CD14-positive monocyte (primary cell): ENCODE measurements around the gene TAF4. TPM values are rescaled to one million over a fixed set of nuclear protein-coding genes. Genes with fewer than 3 reads are reported as not detected.
A peak's percentile ranks its signal among the peaks of the same experiment; 100 is the strongest.

ENCODE experiments used
- DNase-seq, 3 donors: peaks; one replicate each; pipeline ENCODE4 v3.0.0-alpha.2; 2011 to 2022
- H2AFZ ChIP-seq: 2 replicates; pipeline ENCODE4 v1.6.0; 2012; ENCODE audit warnings: mild to moderate bottlenecking, low read depth, low read length, inconsistent platforms; ENCODE audit not compliant: insufficient read depth, poor library complexity, severe bottlenecking
- H3K27ac ChIP-seq, 2 donors: 1 replicate in 1 of 2; 2 replicates in 1 of 2; pipeline ENCODE4 v1.5.1; 2012 to 2013; ENCODE audit warnings: low read length in 2 of 2, control low read depth in 1 of 2, inconsistent platforms in 1 of 2, low read depth in 1 of 2, mild to moderate bottlenecking in 1 of 2
- H3K27me3 ChIP-seq, 2 donors: one replicate each; pipeline versions ENCODE4 v1.6.0 to v1.6.1; 2011 to 2013; ENCODE audit warnings: low read length in 2 of 2; ENCODE audit not compliant: control insufficient read depth in 2 of 2, insufficient read depth in 2 of 2
- H3K36me3 ChIP-seq, 2 donors: replicated peaks in 1 of 2; 1 replicate in 1 of 2; 2 replicates in 1 of 2; pipeline versions ENCODE4 v1.5.1 to v1.6.1; 2012 to 2013; ENCODE audit warnings: low read length in 2 of 2, control low read depth in 1 of 2, inconsistent platforms in 1 of 2, mild to moderate bottlenecking in 1 of 2; ENCODE audit not compliant: insufficient read depth in 2 of 2, control insufficient read depth in 1 of 2
- H3K4me1 ChIP-seq, 2 donors: 1 replicate in 1 of 2; 2 replicates in 1 of 2; pipeline versions ENCODE4 v1.5.1 to v1.6.1; 2012 to 2013; ENCODE audit warnings: low read length in 2 of 2, control low read depth in 1 of 2, inconsistent platforms in 1 of 2, mild to moderate bottlenecking in 1 of 2, moderate library complexity in 1 of 2; ENCODE audit not compliant: insufficient read depth in 2 of 2, control insufficient read depth in 1 of 2
- H3K4me2 ChIP-seq: replicated peaks from 2 replicates; pipeline ENCODE3; 2012; ENCODE audit warnings: low read length, moderate library complexity, mild to moderate bottlenecking; ENCODE audit not compliant: poor library complexity, severe bottlenecking; ENCODE audit errors: extremely low read depth
- H3K4me3 ChIP-seq, 3 experiments: fragments of 200-600 bp in 1 of 3; sonication (generic) in 1 of 3; replicated peaks in 1 of 3; 1 replicate in 2 of 3; 2 replicates in 1 of 3; pipeline ENCODE4 v1.5.1; 2011 to 2013; ENCODE audit warnings: low read length in 3 of 3, mild to moderate bottlenecking in 3 of 3, control low read depth in 2 of 3, low read depth in 2 of 3, inconsistent platforms in 1 of 3, moderate library complexity in 1 of 3
- H3K79me2 ChIP-seq: 2 replicates; pipeline ENCODE4 v1.6.0; 2012; ENCODE audit warnings: mild to moderate bottlenecking, control low read depth, inconsistent platforms, low read length, moderate library complexity; ENCODE audit not compliant: insufficient read depth
- H3K9ac ChIP-seq: 2 replicates; pipeline ENCODE4 v1.6.0; 2017; ENCODE audit warnings: low read length, mild to moderate bottlenecking; ENCODE audit not compliant: insufficient read depth, poor library complexity, severe bottlenecking
- H3K9me3 ChIP-seq, 2 donors: replicated peaks in 1 of 2; 1 replicate in 1 of 2; 2 replicates in 1 of 2; pipeline versions ENCODE4 v1.5.1 to v1.6.1; 2012 to 2013; ENCODE audit warnings: low read length in 2 of 2, control low read depth in 1 of 2; ENCODE audit not compliant: control insufficient read depth in 1 of 2, insufficient read depth in 1 of 2
- H4K20me1 ChIP-seq: 2 replicates; pipeline ENCODE4 v1.6.0; 2012; ENCODE audit warnings: mild to moderate bottlenecking, low read length, control low read depth, moderate library complexity; ENCODE audit not compliant: insufficient read depth
- H3K27ac Mint-ChIP-seq, 7 donors: one replicate each; pipeline ENCODE4 v1.8.0; 2020; ENCODE audit warnings: mild to moderate bottlenecking in 7 of 7, mixed read lengths in 7 of 7, moderate library complexity in 6 of 7, inconsistent platforms in 2 of 7
- H3K27me3 Mint-ChIP-seq, 3 donors: one replicate each; pipeline ENCODE4 v1.8.0; 2021 to 2022; ENCODE audit warnings: low read depth in 3 of 3, mild to moderate bottlenecking in 3 of 3, mixed read lengths in 3 of 3, moderate library complexity in 3 of 3, inconsistent platforms in 1 of 3
- H3K36me3 Mint-ChIP-seq, 2 donors: one replicate each; pipeline ENCODE4 v1.8.0; 2020; ENCODE audit warnings: mixed read lengths in 2 of 2, inconsistent platforms in 1 of 2, mild to moderate bottlenecking in 1 of 2
- H3K4me1 Mint-ChIP-seq: one replicate; pipeline ENCODE4 v1.8.0; 2020; ENCODE audit warnings: mild to moderate bottlenecking, mixed read lengths
- H3K4me3 Mint-ChIP-seq, 2 donors: one replicate each; pipeline ENCODE4 v1.8.0; 2020; ENCODE audit warnings: mild to moderate bottlenecking in 2 of 2, mixed read lengths in 2 of 2, moderate library complexity in 1 of 2
- H3K9me3 Mint-ChIP-seq, 7 donors: one replicate each; pipeline ENCODE4 v1.8.0; 2020 to 2022; ENCODE audit warnings: mixed read lengths in 7 of 7, mild to moderate bottlenecking in 6 of 7, moderate library complexity in 6 of 7, inconsistent platforms in 2 of 7
- CTCF ChIP-seq: fragments of 200-600 bp; IDR thresholded peaks from one replicate; pipeline ENCODE4 v1.8.0; 2022; ENCODE audit warnings: antibody characterized with exemption, mild to moderate bottlenecking
- whole genome bisulfite sequencing: methylation state at CpG from one replicate; pipeline ENCODE4 v1.1.5; 2013; ENCODE audit warnings: missing lambda C conversion rate; ENCODE audit not compliant: insufficient coverage; 5-methylcytosine and 5-hydroxymethylcytosine counted together
- intact Hi-C, 2 donors: fragments of 100-400 bp; cut with micrococcal nuclease; formaldehyde crosslinking; loops; one replicate each; pipeline versions ENCODE4 v1.15.0 to v1.15.1; 2023
- polyA plus RNA-seq, 3 donors: library from polyadenylated mRNA; depleted of rRNA in 1 of 3; unstranded in 2 of 3; stranded (reverse) in 1 of 3; fragments of 300-500 nt in 2 of 3; fragments of >200 nt in 1 of 3; fragmentation: Illumina TruSeq in 2 of 3; gene quantifications; 1 replicate in 2 of 3; 2 replicates in 1 of 3; pipeline ENCODE4 v1.2.3, GENCODE V29; 2012 to 2021

TAF4 gene
- polyA plus RNA-seq, 3 donors: 0.48 to 14.9 (median 0.99) TPM

GRCh38 chr20:62020935-62021701 is 44.6 kb downstream of the TAF4 start:
- intact Hi-C loops: no loop called here
- peak overlapping the region in 3 of 7 donors; percentile 9 to 45 (median 15) for H3K27ac Mint-ChIP-seq

More at GRCh38 chr20:62020935-62021701, 44.6 kb downstream of the TAF4 start:
- WGBS: 97% methylated on average over 13 of the region's 25 CpGs
- H3K36me3 ChIP-seq: no peaks in the 10 kb centered on the region
- no peak overlapping the region for H3K4me3 Mint-ChIP-seq
- peaks cover 0 to 2% of the 10 kb centered on the region in 2 donors for H3K4me1 ChIP-seq
- peaks cover 17% of the 10 kb centered on the region for H3K4me1 Mint-ChIP-seq
- H3K4me2 ChIP-seq: no peak overlapping the region
- no peak for TF ChIP-seq CTCF
- H3K4me3 ChIP-seq: no peak overlapping the region
- no peaks in the 10 kb centered on the region for H3K27me3 ChIP-seq
- no peak for DNase-seq
- H3K9ac ChIP-seq: no peak overlapping the region
- no peak overlapping the region for H2AFZ ChIP-seq
- no peaks in the 10 kb centered on the region for H3K36me3 Mint-ChIP-seq
- H3K9me3 Mint-ChIP-seq: no peaks in the 10 kb centered on the region
- peaks cover 0 to 1% (median 0%) of the 10 kb centered on the region in 3 donors for H3K27me3 Mint-ChIP-seq
- peaks cover 93% of the 10 kb centered on the region for H4K20me1 ChIP-seq
- no peak overlapping the region for H3K27ac ChIP-seq
- H3K9me3 ChIP-seq: no peaks in the 10 kb centered on the region
- H3K79me2 ChIP-seq: peaks cover 89% of the 10 kb centered on the region
